ENCODE results near the gene SPEF1. TPM values are rescaled to one million over a fixed set of nuclear protein-coding genes. Genes with fewer than 3 reads are reported as not detected.
A peak's percentile ranks its signal among the peaks of the same experiment; 100 is the strongest.

Gene SPEF1
- total and polyA plus RNA-seq, 10 of the 15 experiments (the other 5 are each of a cell fraction or from before 2014, with no cell fraction given): 0.12 TPM; not detected in 9

DNA sequence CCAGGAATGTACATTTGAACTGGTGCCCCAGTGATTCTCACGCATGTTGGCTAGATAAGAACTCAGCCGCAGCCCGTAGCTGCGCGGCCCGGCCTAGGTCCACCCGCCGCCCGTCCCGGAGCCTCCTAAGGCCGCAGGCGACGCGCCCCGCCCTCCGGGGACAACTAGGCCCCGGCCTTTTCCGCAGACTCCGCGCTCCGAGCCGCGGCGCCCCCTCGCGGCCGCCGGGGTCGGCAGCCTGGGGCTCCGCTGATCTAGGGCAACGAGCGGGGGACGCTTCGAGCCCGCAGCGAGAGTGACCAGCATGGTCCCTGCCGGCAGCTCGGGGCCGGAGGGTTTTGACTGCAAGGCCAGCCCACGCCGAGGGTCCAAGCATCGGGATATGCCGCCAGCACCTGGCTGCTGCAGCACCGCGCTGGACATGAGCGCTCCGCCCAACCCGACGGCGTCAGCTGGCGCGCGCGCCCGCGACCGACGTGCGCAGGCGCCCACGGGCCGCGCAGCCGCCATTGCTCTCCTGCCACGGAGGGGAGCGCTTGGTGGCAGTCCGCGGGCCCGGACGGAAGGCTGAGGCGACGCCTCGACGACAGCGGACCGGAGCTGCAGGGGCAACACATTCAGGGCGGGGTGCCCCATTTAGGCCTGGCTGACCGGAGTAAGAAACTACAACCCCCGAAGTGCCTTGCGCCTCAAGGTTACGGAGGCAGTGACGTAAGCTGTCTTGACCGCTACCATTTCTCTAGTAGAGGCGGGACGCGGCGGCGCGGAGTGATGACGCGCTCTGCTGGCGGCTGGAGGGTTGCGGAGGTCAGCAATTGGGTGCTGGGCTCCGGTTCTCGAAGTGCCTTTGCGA lies 39.0 kb upstream of the SPEF1 start, which contains the start of gene AP5S1 (continued):
- TF ChIP-seq, protein P1, sequence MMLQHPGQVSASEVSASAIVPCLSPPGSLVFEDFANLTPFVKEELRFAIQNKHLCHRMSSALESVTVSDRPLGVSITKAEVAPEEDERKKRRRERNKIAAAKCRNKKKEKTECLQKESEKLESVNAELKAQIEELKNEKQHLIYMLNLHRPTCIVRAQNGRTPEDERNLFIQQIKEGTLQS (IDR thresholded peaks at IDR 0.05; ENCODE audit: borderline replicate concordance, extremely low read depth, low read depth, low read length): peak; percentile 71; the same call in 1 of the 2 replicates
- TF ChIP-seq BRCA1 (IDR thresholded peaks at IDR 0.05; ENCODE audit: low read depth, low read length) (no peak), ZNF384 (IDR thresholded peaks at IDR 0.05; ENCODE audit: borderline replicate concordance, low read depth, low read length) (no peak), HDAC6 (IDR thresholded peaks at IDR 0.05; ENCODE audit: unreplicated experiment) (peak; percentile 53), TCF12 (IDR thresholded peaks at IDR 0.05; ENCODE audit: low read depth, low read length) (peak; percentile 13; the same call in 1 of the 2 replicates), FOXM1 (IDR thresholded peaks at IDR 0.05; ENCODE audit: low read depth, low read length) (peak; percentile 39; the same call in 1 of the 2 replicates), HCFC1 (IDR thresholded peaks at IDR 0.05; ENCODE audit: low read length) (peak; percentile 96), FOXK2 (IDR thresholded peaks at IDR 0.05) (peak; percentile 22; the same call in 1 of the 2 replicates), ETV6 (conservative IDR thresholded peaks at IDR 0.05 in 1 of 2, IDR thresholded peaks at IDR 0.05 in 1 of 2; ENCODE audit: borderline replicate concordance in 1 of 2, low read depth in 1 of 2) (no peak), MYB (IDR thresholded peaks at IDR 0.05; ENCODE audit: borderline replicate concordance, low read depth, low read length) (no peak), EP300 (IDR thresholded peaks at IDR 0.05; ENCODE audit: borderline replicate concordance in 1 of 2, control insufficient read depth in 1 of 2, low read depth in 2 of 2, low read length in 2 of 2) (0 out of 4 replicates have a peak, but pooled peaks of 1 of the 2 experiments have one; percentile 15), CREB1 (IDR thresholded peaks at IDR 0.05; ENCODE audit: low read depth) (peak; percentile 100), ZNF207 (IDR thresholded peaks at IDR 0.05; ENCODE audit: borderline replicate concordance) (peak; percentile 93), PML (IDR thresholded peaks at IDR 0.05; ENCODE audit: low read length) (peak; percentile 90; the same call in 1 of the 2 replicates), ESRRA (IDR thresholded peaks at IDR 0.05; ENCODE audit: low read length) (peak; percentile 82; the same call in 1 of the 2 replicates), RUNX3 (IDR thresholded peaks at IDR 0.05; ENCODE audit: low read length) (peak; percentile 82), NFXL1 (IDR thresholded peaks at IDR 0.05; ENCODE audit: borderline replicate concordance) (no peak), MEF2A (IDR thresholded peaks at IDR 0.05; ENCODE audit: insufficient read depth, low read depth, low read length) (0 out of 2 replicates have a peak, but pooled peaks have one; percentile 14), SREBF1 (IDR thresholded peaks at IDR 0.05; ENCODE audit: low read length) (peak; percentile 73), BMI1 (IDR thresholded peaks at IDR 0.05; ENCODE audit: borderline replicate concordance) (no peak), NRF1 (conservative IDR thresholded peaks at IDR 0.05; ENCODE audit: low read depth, low read length) (peak; percentile 64)
- TF ChIP-seq, protein P2, sequence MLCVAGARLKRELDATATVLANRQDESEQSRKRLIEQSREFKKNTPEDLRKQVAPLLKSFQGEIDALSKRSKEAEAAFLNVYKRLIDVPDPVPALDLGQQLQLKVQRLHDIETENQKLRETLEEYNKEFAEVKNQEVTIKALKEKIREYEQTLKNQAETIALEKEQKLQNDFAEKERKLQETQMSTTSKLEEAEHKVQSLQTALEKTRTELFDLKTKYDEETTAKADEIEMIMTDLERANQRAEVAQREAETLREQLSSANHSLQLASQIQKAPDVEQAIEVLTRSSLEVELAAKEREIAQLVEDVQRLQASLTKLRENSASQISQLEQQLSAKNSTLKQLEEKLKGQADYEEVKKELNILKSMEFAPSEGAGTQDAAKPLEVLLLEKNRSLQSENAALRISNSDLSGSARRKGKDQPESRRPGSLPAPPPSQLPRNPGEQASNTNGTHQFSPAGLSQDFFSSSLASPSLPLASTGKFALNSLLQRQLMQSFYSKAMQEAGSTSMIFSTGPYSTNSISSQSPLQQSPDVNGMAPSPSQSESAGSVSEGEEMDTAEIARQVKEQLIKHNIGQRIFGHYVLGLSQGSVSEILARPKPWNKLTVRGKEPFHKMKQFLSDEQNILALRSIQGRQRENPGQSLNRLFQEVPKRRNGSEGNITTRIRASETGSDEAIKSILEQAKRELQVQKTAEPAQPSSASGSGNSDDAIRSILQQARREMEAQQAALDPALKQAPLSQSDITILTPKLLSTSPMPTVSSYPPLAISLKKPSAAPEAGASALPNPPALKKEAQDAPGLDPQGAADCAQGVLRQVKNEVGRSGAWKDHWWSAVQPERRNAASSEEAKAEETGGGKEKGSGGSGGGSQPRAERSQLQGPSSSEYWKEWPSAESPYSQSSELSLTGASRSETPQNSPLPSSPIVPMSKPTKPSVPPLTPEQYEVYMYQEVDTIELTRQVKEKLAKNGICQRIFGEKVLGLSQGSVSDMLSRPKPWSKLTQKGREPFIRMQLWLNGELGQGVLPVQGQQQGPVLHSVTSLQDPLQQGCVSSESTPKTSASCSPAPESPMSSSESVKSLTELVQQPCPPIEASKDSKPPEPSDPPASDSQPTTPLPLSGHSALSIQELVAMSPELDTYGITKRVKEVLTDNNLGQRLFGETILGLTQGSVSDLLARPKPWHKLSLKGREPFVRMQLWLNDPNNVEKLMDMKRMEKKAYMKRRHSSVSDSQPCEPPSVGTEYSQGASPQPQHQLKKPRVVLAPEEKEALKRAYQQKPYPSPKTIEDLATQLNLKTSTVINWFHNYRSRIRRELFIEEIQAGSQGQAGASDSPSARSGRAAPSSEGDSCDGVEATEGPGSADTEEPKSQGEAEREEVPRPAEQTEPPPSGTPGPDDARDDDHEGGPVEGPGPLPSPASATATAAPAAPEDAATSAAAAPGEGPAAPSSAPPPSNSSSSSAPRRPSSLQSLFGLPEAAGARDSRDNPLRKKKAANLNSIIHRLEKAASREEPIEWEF (IDR thresholded peaks at IDR 0.05; ENCODE audit: insufficient replicate concordance, low read depth, low read length): no peak
- TF ChIP-seq, protein P3, sequence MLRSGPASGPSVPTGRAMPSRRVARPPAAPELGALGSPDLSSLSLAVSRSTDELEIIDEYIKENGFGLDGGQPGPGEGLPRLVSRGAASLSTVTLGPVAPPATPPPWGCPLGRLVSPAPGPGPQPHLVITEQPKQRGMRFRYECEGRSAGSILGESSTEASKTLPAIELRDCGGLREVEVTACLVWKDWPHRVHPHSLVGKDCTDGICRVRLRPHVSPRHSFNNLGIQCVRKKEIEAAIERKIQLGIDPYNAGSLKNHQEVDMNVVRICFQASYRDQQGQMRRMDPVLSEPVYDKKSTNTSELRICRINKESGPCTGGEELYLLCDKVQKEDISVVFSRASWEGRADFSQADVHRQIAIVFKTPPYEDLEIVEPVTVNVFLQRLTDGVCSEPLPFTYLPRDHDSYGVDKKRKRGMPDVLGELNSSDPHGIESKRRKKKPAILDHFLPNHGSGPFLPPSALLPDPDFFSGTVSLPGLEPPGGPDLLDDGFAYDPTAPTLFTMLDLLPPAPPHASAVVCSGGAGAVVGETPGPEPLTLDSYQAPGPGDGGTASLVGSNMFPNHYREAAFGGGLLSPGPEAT (IDR thresholded peaks at IDR 0.05; ENCODE audit: low read depth): no peak
